Measurements from ENCODE around the gene ATF5.

The ATF5 gene

DNA sequence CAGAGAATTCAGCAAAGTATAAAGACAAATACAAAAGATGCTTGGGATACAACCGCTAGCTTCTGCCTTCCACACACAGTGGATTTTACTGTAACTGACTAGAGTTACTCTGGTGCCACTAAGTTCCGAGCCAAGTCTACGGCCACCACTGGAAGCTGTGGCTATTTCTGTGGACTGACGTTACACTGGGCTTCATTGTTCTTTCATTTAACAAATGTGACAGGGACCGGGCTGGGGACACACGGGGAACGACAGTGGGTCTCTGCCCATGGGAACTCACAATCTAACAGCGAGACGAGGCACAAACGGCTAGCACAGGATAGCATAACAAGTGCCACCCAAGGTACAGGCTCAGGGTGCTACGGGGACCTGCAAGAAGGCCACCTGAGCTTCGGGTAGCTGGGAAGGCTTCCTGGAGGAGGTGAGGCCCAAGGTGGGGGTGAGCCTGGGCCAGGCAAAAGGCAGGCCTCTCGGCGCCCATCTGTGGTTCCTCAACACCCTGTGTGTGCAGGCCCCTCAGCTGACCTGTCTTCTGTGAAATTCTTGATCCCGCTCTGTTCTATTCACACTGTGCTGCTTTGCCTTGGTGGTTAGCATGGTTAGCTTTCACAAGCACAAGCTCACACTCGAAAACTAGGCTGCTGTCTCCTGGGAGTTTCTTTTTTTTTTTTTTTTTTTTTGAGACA lies 22.0 kb upstream of the ATF5 start:
- H3K27ac ChIP-seq: no peak overlapping the region
- DNase-seq (ENCODE audit: low spot score): no peak
- ChIA-PET POLR2A (ENCODE audit: low non-redundant PET) (no interaction called here), CTCF (no interaction called here)
- TF ChIP-seq, protein P1, sequence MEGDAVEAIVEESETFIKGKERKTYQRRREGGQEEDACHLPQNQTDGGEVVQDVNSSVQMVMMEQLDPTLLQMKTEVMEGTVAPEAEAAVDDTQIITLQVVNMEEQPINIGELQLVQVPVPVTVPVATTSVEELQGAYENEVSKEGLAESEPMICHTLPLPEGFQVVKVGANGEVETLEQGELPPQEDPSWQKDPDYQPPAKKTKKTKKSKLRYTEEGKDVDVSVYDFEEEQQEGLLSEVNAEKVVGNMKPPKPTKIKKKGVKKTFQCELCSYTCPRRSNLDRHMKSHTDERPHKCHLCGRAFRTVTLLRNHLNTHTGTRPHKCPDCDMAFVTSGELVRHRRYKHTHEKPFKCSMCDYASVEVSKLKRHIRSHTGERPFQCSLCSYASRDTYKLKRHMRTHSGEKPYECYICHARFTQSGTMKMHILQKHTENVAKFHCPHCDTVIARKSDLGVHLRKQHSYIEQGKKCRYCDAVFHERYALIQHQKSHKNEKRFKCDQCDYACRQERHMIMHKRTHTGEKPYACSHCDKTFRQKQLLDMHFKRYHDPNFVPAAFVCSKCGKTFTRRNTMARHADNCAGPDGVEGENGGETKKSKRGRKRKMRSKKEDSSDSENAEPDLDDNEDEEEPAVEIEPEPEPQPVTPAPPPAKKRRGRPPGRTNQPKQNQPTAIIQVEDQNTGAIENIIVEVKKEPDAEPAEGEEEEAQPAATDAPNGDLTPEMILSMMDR (conservative IDR thresholded peaks at IDR 0.05; ENCODE audit: low read depth): no peak

DNA sequence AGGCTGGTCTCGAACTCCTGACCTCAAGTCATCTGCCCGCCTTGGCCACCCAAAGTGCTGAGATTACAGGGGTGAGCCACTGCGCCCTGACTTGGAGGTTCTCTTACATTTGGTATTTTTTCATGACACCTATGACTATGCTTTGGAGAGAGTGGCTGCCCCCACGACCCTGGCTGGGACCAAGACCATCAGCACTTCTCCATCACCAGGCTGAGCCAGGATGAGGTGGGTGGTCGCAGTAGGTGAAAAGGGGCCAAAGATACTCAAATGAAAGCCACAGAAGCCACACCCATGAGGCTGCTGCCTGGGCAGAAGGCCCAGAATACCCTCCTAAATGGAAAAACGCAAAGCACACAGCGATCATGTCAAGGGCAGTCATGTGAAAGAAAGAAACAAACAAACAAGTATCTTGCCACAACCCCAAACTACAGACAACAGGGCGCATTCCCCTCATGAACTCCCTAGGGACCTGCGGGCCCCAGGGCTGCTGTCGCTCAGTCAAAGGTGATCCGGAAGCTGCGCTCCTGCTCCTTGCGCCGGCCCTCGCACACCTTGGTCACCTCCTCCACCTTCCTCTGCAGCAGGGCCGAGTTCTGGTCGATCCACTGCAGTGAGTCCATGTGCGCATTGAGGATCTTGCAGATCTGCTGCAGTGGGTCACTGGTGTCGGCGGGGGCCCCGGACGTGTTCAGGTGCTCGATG lies 21.1 kb upstream of the ATF5 start:
- TF ChIP-seq, protein P1 (conservative IDR thresholded peaks at IDR 0.05; ENCODE audit: low read depth): no peak
- CTCF ChIA-PET: interaction anchor here (0.6 kb wide), 1 partner anchor 721 kb away, joined by 4 read pairs; no protein-coding TSS in a partner anchor

DNA sequence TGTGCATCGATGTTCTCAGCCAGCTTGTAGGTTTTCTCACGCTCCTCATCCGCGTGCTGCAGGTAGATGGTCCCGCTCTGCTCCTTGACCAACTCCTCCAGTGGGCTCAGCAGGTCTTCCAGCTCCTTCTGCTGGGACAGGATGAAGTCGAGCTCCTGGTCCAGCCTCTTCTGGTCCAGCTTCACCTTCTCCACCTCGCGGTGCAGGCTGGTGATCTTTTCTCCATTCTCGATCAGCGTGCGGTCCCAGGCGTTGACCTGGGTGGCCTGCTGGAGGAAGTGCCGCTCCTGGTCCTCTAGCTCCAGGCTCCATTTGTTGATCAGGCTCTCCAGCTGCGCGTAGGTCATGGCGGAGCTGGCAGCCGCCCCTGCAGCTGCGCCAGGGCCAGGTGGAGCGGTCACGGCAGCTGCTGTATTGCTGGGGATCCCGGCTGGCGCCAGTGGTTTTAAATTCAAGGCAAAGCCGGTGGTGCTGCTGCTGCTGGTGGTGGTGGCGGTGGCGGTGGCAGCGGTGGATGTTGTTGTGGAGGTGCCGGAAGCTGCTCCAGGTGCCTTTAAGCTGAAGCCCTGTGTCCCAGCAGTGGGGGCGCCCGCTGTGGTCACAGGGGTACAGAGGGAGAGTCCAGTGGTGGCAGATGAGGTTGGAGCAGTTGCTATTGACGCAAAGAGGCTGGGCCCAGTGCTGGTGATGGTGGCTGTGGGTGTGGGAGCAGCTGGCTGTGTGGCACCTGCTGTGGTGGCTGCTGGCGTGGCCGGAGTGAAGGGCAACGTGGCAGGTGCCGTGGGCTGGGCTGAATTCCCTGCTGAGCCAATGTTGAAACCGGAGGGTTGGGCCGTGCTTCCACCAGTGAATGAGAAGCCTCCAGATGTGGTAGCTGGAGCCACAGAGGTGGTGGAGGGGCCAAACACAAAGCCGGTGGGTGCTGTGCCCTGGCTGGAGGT lies 20.3 kb upstream of the ATF5 start:
- no peak overlapping the region for H3K27ac ChIP-seq
- TF ChIP-seq, protein P1 (conservative IDR thresholded peaks at IDR 0.05; ENCODE audit: low read depth): no peak
- ChIA-PET POLR2A (ENCODE audit: low non-redundant PET) (interaction anchor here (0.6 kb wide), 1 partner anchor 536 kb away, joined by 7 read pairs; no protein-coding TSS in a partner anchor), CTCF (no interaction called here)
- no peak for DNase-seq (ENCODE audit: low spot score)

More for the DNA sequence above, 21.1 kb upstream of the ATF5 start:
- POLR2A ChIA-PET (ENCODE audit: low non-redundant PET): interaction anchor here (0.6 kb wide), 1 partner anchor 536 kb away, joined by 7 read pairs; no protein-coding TSS in a partner anchor
- no peak overlapping the region for H3K27ac ChIP-seq
- DNase-seq (ENCODE audit: low spot score): no peak

DNA sequence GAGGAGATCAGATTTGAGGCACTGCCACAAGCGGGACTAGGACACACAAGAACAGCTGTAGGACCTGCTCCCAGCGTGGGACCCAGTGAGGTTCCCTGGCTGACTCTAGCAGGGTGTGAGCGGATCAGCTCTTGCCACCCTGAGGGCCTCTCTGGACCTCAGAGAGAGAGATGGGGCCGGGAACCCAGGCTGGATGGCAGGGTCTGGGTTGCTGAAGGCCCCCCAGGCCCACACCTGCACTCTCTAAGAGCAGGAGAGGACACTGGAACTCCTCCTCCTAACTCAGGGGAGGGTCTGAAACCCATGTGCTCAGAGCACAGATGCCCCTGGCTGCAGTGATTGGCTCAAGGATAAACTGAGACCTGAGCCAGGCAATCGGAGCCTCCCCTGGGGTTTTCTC lies 18.8 kb upstream of the ATF5 start:
- TF ChIP-seq, protein P1 (conservative IDR thresholded peaks at IDR 0.05; ENCODE audit: low read depth): no peak
- ChIA-PET CTCF (no interaction called here), POLR2A (ENCODE audit: low non-redundant PET) (no interaction called here)
- 0 out of 2 replicates have a peak overlapping the region, but pooled peaks have one; percentile 16 for H3K27ac ChIP-seq
- DNase-seq (ENCODE audit: low spot score): no peak

DNA sequence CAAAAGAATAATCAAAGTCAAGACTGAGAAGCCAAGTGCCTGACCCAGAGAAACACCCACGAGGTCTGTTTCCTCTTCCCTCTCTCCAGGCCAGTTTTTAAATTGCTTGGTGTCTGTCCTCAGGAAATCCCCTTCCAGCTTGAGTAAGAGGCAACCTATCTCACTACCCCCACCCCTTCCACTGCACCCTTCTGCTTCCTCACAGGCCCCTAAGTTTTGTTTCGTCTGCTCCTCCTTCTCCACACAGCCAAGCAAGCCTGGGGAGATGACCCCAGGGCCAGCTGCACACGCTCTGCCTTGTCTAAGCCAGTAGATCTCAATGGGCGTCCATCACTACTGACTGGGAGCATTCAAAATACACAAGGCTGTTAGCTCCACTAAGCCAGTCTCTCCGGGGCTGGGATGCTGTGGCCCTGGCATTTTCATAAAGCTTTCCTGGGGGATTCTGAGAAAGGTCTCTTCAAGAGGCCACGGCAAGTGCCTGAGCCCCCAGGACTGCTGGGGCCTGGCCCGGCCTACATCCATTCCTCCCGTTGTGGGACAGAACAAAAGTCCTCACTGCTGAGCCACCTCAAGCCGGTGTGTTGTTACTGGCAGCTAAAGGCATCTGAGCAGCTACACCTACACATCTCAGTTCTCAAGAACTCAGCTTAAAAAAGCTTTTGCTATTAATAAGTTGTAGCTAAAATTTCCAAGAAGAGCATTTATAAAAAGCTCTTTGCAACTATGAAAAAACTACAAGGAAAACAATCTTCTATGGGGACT lies 17.4 kb upstream of the ATF5 start:
- CTCF ChIA-PET: interaction anchor here (0.6 to 0.7 kb wide), 2 partner anchors 28 to 666 kb away, joined by 3 to 4 read pairs; no protein-coding TSS in a partner anchor

More for the DNA sequence above, 17.4 kb upstream of the ATF5 start:
- peak overlapping the region; percentile 22 for H3K27ac ChIP-seq
- TF ChIP-seq, protein P1 (conservative IDR thresholded peaks at IDR 0.05; ENCODE audit: low read depth): no peak
- POLR2A ChIA-PET (ENCODE audit: low non-redundant PET): no interaction called here
- DNase-seq (ENCODE audit: low spot score): no peak

Data from RWPE1 (cell line).